Hematopoietic multipotent progenitor cell treated with erythropoietin and hydrocortisone succinate and interleukin-3 and kit ligand, for 8 days (in vitro differentiated cells): ENCODE measurements around the gene AUNIP.

Experiments
- DNase-seq: peaks from one replicate; pipeline ENCODE4 v3.0.0-alpha.2; 2015

The AUNIP gene

DNA sequence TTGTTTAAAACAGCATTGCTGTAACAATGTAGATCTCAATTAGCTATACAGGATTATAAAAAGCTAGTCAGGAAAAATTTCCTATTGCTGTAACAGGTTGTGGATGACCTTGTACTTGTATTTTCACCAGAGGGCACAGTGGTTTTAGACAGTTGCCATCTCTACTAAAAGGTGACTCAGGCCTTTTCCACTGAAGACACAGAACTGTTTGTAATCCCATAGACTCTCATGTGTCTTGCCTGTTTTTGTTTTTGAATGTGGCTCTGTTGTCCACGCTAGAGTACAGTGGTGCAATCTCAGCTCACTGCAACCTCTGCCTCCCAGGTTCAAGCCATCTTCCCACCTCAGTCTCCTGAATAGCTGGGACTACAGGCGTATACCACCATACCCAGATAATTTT is 33.7 kb downstream of the AUNIP start:
- DNase-seq, result no peak

DNA sequence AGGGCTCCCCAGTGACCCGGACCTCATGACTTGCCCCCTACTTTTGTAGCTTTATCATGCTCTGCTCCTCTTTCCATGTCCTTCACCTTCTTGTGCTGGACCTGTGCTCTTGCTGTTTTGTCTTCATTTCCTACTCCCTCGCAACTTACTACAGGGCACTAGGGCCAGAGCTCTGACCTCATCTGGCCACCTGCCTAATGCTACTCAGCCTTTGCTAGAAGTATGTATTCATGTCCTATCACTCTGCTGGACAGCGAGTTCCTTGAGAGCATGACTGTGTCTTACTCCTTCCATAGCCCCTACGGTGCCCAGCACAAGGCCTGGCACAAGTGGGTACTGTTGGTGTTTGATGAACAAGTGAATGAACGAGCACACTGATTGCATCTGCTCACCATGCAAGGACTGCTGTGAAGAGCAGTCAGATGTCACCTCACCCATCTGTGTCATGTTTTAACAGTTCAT is 37.6 kb downstream of the AUNIP start:
- peak; percentile 15 for DNase-seq

DNA sequence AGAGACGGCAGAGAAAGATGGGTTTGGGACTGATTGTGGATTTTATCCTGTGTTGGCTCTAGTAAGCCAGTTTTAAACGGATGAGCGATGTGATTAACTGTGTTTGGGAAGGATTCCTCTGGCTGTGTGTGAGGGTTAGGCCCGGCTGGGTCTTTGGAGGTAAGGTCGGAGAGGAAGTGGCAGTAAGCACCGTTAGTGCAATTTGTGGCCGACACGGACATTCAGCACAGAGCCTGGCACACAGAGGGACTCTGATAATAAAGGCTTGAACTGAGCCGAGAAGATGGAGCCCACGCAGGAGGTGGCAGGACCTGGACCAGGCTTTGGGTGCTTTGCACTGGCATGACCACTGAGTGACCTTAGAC is 38.2 kb downstream of the AUNIP start:
- no peak for DNase-seq

DNA sequence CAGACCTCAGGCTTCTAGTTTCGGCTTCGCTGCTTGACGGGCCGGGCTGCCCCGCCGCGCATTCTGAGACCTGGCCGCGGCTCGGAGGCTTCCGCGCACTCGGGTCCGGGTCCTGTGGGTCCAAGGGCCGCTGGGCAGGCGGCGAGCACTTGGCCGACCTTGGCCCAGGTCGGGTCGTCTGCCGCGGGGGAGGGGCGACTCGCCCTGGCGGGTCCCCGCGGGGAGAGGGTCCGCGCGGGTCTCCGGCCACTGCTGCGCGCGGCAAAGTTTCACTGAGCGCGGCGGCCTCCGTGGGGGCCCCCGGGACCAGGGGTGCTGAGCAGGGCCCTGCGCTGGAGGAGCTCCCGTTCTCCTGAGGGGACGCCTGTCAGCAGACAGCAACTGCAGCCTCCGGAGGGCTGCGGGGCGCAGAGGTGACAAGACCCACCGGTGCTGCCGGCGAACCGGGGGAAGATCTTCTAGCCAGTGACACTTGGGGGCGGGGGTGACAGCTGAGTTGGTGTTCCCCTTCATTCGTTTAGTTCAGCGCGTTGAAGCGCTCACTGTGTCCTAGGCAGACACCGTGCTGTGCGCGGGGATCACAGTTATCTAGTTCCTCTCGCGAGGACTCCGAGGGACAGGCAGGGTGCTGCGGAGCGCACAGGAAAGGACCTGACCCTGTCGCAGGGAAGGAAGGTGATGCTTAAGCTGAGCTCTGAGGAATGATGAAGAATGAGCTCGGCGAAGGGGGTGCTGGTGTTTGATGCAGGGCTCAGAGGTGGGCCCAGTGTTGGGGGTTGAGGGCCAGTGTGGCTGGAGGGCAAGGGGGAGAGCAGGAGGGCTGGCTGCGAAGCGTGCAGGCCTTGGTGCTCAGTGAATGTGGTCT is 38.8 kb downstream of the AUNIP start:
- peak; percentile 79 for DNase-seq

DNA sequence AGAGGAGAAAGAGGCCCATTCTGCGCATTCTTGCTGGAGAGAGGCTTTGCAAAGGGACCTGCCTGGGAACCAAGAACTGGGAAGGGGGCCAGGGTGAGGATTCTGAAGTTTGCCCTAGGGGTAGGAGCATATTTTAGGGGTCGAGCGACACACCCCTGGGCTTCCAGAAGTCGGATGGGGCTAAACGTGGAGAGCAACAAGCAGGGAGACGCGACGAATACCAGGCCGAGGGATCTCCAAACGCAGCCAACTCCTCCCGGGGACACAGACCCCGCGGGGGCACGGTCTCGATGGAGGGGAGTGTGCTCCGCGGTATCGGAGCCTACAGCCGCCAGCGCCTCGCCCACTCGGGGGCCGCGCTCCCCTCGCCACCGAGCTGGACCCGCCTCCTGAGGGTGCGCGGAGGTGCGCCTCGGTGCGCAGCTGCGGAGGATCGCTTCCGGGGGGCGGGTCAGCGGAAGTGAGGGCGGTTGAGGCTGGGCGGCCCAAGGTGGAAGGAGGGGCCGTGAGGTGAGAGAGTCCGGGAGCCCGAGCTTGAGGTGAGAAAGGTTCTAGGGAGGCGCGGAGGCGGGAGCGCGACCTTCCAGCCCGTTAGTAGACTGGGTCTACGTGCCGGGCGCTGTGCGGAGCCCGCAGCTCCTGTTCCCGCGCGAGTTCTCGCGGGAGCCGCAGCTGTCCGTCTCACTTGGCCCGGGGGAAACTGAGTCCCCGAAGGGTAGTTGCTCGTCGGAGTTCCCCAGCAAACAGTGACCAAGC is 39.6 kb downstream of the AUNIP start, which contains the start of gene MTFR1L:
TSS of gene MTFR1L (plus strand) at position 464 of the 756 bp plus-strand sequence. CDS start 3,151 bp downstream, outside the sequence.
- peak; percentile 84 for DNase-seq

DNA sequence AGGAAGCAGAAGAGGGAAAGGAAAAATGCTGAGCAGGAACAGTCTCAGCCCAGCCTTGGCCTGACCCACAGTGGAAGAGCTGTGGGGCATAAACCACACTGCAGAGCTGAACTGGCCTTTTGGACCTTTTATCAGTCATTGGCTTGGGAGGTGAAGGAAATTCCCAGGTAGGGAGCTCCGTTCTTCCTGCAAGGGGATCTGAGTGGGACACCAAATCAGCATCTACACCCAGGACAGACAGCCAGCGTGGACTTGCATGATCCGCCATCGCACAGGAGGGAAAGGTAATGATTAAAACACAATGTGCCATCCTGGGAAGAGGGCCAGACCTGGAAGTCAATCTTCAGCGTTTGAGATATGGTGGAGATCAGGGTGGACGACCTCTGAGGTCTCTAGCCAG is 40.7 kb downstream of the AUNIP start:
- DNase-seq, result no peak

DNA sequence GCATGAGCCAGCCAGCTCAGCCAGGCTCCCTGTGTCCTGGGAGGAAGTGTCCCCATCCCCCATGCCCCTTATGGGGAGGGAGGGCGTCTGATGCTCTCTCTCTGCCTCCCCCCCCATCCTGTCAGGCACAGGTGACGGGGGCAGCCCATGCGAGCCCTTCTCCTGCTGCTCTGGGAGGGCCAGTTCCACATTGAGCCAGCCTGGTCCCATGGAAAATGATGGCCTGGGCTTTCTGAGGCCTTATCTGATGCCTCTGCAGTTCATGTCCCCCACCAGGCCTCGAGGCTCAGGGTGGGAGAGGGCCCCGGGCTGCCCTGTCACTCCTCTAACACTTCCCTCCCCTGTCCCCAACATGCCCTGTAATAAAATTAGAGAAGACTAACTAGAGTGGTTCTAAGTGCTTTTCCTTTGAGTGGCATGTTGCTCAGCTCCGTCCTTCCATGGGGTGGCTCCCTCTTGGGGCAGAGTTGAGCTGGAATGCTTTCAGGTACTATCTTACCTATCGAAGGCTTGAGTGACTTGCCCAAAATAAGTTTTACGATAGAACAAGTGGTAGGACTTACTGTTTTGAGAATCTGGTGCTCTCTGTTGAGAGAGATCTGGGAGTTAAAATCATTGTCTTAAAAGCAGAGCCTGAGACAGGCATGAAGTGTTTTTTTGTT is 41.3 kb downstream of the AUNIP start:
- no peak for DNase-seq

DNA sequence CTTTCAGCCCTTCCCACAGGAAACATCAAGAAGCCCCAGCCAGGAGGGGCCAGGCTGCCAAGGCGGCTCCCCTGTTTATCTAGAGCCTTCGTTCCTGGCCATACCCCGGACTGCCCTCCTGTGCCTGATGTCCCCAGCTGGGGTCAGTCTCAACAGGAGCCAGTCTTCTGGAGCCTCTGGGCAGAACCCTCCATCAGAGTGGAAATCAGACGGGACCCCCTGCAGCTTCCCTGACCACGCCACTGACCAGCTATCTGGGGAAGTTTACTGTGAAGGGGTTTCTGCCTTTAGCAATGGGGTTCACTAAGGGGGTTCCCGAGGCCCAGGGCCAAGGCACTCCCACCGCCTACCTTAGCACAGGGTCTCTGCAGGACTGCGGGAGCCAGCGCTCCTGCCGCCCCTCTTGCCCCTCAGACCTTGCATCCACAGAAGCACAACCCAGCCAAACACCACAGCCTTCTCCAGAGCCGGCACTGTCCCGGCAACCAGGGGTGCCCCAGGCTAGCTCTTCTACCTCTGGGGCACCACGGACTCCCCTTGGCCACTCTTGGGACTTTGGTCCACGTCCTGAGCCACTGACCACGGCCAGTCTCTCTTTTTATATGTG is 43.0 kb downstream of the AUNIP start:
- DNase-seq, result no peak

DNA sequence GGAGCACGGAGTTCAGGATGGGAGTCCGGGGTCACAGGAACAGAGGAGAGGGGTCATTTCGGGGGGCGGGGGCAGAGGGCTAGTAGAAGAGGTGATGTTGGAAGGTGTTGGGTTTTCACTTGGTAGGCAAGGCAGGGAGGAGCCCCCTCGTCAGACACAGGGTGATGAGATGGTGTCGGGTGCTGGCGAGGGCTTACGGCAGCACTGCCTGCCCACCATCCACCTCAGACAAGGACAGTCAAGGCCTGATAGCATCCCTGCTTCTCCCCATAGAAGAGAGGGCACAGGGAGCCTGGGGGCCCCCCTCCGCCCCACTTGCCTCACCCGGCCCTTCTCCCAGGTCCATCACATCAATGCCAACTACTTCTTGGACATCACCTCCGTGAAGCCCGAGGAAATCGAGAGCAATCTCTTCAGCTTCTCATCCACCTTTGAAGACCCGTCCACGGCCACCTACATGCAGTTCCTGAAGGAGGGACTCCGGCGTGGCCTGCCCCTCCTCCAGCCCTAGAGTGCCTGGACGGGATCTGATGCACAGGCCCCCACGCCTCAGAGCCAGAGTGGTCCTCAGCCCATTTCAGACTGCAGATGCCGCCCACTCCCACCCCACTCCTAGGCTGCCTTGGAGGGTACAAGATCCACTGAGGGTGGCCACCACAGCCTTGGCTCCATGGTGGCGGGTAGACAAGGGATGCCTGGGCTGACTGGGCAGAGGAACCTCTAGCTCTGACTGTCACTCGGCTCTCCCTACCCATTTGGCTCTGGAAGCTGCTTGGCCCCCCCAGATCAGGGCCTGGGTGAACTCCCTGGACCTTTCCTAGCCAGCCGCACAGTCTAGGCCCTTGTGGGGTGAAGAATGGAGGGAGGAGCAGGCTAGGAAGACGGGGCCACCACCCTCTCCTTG is 43.8 kb downstream of the AUNIP start:
- no peak for DNase-seq

DNA sequence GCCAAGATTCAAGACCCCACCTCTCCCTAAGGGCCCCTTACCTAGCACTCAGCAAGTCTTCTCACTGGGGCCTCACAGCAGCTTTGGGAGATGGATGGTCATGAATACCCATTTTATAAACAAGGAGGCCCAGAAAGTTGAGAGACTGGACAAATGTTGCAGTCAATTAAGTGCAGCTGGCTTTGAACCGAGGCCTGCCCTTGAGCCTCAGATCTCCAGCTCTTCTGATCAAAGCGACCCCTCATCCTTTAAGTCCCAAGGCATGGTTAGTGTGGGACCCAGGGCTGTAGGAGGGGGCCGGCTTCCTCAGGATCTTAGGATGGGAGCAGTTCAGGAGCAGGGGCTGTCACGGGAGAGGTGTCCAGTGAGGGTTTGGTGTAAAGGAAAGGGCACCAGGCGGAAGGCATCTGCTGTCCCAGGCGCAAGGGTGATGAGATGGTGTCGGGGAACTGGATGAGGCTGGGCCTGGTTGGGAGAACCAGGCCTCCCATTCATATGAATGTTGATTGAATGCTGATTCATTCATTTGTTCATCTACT is 44.6 kb downstream of the AUNIP start:
- no peak for DNase-seq

DNA sequence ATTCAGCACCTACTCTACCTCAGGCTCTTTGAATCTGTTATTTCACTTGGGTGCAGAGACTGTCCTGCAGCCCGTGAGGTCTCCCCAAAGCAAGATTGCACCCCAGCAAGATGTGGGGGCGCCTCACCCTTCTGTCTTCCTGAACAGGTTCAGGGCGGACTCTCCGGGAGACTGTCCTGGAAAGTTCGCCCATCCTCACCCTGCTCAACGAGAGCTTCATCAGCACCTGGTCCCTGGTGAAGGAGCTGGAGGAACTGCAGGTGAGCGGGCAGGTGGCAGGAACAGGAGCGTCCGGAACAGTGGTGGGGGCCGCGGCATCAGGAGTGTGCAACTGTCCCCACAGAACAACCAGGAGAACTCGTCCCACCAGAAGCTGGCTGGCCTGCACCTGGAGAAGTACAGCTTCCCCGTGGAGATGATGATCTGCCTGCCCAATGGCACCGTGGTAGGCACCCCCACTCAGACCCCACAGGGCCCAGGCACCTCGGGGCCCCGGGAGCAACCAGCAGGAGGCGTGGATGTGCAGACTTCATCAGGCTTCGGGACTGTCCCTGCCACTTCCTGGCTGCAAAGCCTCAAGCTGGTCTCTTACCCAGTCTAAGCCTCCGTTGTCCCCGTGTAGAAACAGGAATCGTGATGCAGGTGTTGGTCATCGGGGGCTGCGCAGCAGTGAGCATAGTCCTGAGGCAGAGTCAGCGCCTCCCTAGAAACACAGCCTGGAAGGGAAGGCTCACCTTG is 45.4 kb downstream of the AUNIP start:
- DNase-seq, result no peak

DNA sequence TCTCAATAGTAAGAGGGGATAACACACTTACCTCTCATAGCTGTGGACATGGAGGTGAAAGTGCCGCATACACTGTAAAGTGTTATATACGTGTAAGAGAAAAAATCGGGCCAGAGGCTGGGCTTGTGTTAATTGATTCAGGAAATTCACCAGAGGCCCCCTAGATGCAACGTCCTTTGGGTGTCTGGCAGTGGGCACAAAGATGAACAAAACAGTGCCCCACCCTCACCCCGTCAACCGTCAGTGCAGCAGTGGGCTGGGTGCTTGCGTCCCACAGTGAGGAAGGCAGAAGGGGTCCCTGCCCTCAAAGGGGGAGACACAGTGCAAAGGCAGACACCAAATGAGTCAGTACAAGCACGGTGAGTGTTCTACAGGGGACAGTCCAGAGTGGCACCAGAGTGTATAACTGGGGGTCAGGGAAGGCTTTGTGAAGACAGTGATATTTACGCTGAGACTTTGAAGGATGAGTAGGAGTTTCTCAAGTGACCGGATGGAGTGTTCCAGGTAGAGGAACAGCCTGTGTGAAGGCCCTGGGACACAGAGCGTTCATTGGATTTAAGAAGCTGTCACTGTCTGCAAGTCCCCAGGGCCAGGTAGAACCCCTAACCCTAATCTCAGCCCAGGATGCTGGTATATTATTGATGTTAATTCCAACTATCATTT is 46.1 kb downstream of the AUNIP start:
- DNase-seq, result no peak

DNA sequence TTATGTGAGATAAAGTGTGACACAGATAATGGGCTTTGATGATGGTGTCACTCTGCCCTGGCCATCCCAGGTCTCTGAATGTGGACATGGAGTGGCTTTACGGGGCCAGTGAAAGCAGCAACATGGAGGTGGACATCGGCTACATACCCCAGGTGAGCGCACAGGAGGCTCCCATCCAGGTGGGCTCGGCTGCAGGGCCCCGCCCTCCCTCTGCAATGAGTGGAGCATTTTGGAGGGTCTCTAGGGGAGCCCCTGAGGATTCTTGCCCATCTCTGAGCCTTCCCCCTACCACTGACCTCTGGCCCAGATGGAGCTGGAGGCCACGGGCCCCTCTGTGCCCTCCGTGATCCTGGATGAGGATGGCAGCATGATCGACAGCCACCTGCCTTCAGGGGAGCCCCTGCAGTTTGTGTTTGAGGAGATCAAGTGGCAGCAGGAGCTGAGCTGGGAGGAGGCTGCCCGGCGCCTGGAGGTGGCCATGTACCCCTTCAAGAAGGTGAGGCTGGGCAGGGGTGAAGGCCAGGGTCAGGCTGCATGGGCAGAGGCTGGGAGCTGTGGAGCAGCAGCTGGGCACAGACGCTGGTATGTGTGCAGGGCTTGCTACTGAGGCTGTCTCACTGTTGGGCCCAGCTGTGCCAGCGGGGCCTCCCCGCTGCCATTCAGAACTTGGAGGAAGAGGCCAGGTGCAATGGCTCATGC is 47.7 kb downstream of the AUNIP start:
- no peak for DNase-seq

DNA sequence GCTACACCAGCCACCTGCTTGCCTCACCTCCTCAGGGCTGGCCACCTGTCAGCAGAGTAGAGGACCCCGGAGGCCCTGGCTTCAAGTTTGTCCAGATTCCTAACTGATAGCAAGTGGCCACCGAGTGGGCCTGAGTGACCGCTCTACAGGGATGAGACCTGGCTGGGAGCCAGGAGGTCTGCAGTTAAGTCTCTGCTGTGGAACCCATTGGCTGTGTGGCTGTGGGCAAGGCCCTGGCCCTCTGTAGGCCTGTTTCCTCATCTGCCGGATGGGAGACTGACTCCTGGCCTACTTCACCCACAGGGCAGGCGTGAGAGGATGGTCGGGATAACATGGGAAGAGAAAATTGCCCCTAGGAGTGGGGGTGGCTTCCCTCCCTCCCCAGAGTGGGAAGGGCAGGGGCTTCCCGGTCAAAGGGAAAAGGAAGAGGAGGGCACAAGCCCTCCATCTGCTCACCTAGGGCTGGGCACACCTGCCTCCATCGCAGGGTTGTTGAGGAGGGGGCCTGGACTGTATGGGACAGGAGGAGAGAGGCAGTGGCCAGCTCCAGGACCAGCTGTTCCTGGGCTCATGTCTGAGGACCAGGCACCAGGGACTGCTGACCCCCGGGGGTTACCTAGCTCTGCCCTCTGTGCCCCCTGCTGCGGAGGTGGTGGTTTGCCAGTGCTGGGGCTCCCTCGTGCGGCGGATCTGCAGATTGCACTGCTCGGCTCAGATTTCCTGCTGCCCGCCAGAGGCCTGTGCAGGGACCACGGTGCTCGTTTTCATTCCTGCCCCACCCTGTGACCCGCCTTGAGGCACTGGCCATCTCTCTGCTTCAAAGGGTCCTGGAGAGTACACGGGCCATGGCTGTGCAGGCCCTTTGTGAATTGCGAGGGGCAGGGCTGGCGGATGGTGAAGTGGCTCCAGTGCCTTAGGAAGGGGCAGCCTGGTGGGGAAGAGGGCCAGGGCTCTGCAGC is 48.6 kb downstream of the AUNIP start:
- peak; percentile 56 for DNase-seq

DNA sequence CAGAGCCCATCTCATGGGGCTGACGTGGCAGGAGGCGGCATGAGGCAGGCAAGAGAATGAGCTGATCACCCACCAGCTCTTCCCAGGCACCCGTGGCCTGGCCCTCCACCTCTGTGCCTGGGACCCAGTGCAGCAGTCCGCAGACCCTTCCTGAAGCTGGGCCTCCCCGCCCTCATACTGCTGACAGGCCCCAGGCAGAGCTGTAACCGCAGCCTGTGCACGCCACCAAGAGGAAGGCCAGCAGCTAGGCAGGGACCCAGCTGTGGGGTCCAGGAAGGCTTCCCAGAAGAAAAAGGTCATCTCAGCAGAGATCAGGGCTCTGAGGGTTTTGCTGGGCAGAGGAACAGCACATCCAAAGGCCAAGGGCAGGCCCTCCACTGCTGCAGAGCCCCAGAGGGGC is 49.3 kb downstream of the AUNIP start:
- DNase-seq, result no peak

DNA sequence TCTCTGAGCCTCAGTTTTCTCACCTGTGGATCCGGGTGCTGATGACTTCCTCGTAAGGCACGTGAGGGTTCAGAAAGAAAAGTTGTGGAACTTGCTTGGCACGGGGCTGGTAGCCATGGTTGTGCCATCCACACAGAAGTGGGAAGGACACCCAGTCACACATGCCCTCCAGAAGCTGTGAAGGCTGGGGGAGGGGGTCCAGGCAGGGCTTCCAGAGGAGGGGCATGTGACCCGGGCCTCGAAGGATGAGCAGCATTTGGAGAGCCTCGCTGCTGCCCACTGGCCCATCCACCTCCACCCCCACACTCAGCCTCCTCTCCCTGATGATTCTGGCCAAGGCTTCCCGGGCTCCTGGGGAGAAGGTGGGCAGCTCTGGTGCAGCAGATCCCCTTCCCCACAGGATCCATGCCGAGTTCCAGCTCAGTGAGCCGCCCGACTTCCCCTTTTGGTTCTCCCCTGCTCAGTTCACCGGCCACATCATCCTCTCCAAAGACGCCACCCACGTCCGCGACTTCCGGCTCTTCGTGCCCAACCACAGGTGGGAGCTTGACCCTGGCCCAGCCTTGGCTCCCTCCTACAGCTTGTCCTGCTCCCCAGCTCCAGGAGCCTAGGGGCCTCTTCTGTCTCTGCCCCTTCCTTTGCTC is 49.9 kb downstream of the AUNIP start:
- no peak for DNase-seq

DNA sequence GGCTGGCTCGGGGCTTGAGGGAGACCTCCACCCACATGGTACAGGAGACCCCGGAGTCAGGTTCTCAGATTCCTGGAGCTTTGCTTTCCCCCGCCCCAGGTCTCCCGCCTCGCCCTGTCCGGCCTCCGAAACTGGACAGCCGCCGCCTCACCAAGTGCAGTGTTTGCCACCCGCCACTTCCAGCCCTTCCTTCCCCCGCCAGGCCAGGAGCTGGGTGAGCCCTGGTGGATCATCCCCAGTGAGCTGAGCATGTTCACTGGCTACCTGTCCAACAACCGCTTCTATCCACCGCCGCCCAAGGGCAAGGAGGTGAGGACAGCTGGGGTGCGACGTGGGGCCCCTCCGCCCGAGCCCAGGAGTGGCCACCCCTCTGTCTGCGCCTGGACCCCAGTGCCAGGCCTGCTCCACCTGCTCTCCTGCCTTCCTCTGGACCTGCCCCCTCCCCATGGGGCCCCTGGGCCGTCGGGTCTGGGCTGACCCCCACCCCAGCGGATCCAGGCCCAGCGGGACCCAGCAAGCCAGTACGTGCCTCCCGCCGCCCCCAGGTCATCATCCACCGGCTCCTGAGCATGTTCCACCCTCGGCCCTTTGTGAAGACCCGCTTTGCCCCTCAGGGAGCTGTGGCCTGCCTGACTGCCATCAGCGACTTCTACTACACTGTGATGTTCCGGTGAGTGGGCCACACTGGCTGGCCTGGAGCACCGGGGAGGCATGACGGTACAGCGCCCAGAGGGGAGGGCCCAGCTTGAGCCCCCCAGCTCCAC is 50.6 kb downstream of the AUNIP start:
- DNase-seq, result no peak
